Measurements from ENCODE around the gene DYTN. TPM values are rescaled to one million over a fixed set of nuclear protein-coding genes. Genes with fewer than 3 reads are reported as not detected.

Gene DYTN
- polyA plus RNA-seq, 1 of the 3 experiments (the other 2 are of a cell fraction): not detected

DNA sequence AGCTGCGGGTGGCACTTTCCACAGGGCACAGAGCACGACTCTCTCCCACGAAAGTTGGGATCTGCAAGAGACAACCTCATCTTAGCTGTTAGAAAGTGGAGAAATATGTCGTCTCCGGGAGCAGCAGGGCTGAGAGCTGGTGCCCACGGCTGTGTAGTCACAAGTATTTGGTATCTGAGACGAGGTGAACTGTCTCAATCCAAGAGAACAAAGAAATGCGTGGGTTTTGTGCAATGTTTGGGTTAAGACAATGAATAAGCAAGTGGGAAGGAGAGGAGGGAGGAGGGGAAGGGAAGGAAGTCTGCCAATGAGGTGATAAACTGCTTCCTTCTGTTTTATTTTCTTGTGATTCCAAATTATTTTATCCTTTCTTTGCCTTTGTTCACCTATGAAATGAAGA is 18.0 kb downstream of the DYTN start:
- Histone ChIP-seq H3K27ac (ENCODE audit: low read depth in 2 of 2, low read length in 1 of 2) (no peak overlapping the region), H2AFZ (ENCODE audit: low read depth) (no peak overlapping the region), H3K9ac (no peak overlapping the region), H3F3A (replicated peaks; ENCODE audit: insufficient read depth) (no peaks in the 10 kb centered on the region), H3K4me2 (no peak overlapping the region), H3K79me2 (ENCODE audit: insufficient read depth) (no peaks in the 10 kb centered on the region), H3K9me2 (no peaks in the 10 kb centered on the region), H3K4me3 (ENCODE audit: low read depth in 2 of 2, low read length in 1 of 2) (no peak overlapping the region), H3K27me3 (ENCODE audit: insufficient read depth) (no peaks in the 10 kb centered on the region; the same call in 1 of the 2 replicates), H3K36me3 (replicated peaks in 1 of 2; ENCODE audit: control insufficient read depth in 1 of 2, insufficient read depth in 2 of 2, low read length in 1 of 2) (no peaks in the 10 kb centered on the region), H4K20me1 (ENCODE audit: insufficient read depth) (no peaks in the 10 kb centered on the region), H3K4me1 (ENCODE audit: control insufficient read depth in 1 of 2, insufficient read depth in 2 of 2, low read depth in 1 of 2, low read length in 1 of 2) (no peaks in the 10 kb centered on the region), H3K9me3 (no peaks in the 10 kb centered on the region)
- TF ChIP-seq EP300 (IDR thresholded peaks at IDR 0.05; ENCODE audit: borderline replicate concordance in 1 of 2, low read depth in 1 of 2, low read length in 1 of 2): no peak
- TF ChIP-seq POLR2AphosphoS5 (IDR thresholded peaks at IDR 0.05; ENCODE audit: low read depth, low read length): no peak
- TF ChIP-seq RFX5 (IDR thresholded peaks at IDR 0.05; ENCODE audit: low read length): no peak
- no peak for TF ChIP-seq GATA2 (CRISPR knock-in tag; IDR thresholded peaks at IDR 0.05)
- no peak for TF ChIP-seq CHD2 (IDR thresholded peaks at IDR 0.05; ENCODE audit: low read length, partially characterized antibody)
- TF ChIP-seq, protein P1, sequence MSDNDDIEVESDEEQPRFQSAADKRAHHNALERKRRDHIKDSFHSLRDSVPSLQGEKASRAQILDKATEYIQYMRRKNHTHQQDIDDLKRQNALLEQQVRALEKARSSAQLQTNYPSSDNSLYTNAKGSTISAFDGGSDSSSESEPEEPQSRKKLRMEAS (IDR thresholded peaks at IDR 0.05; ENCODE audit: low read depth): no peak
- no peak for TF ChIP-seq RCOR1 (IDR thresholded peaks at IDR 0.05; ENCODE audit: low read length)
- TF ChIP-seq, protein P2, sequence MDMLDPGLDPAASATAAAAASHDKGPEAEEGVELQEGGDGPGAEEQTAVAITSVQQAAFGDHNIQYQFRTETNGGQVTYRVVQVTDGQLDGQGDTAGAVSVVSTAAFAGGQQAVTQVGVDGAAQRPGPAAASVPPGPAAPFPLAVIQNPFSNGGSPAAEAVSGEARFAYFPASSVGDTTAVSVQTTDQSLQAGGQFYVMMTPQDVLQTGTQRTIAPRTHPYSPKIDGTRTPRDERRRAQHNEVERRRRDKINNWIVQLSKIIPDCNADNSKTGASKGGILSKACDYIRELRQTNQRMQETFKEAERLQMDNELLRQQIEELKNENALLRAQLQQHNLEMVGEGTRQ (IDR thresholded peaks at IDR 0.05; ENCODE audit: borderline replicate concordance, low read depth, low read length): no peak
- TF ChIP-seq, protein P3, sequence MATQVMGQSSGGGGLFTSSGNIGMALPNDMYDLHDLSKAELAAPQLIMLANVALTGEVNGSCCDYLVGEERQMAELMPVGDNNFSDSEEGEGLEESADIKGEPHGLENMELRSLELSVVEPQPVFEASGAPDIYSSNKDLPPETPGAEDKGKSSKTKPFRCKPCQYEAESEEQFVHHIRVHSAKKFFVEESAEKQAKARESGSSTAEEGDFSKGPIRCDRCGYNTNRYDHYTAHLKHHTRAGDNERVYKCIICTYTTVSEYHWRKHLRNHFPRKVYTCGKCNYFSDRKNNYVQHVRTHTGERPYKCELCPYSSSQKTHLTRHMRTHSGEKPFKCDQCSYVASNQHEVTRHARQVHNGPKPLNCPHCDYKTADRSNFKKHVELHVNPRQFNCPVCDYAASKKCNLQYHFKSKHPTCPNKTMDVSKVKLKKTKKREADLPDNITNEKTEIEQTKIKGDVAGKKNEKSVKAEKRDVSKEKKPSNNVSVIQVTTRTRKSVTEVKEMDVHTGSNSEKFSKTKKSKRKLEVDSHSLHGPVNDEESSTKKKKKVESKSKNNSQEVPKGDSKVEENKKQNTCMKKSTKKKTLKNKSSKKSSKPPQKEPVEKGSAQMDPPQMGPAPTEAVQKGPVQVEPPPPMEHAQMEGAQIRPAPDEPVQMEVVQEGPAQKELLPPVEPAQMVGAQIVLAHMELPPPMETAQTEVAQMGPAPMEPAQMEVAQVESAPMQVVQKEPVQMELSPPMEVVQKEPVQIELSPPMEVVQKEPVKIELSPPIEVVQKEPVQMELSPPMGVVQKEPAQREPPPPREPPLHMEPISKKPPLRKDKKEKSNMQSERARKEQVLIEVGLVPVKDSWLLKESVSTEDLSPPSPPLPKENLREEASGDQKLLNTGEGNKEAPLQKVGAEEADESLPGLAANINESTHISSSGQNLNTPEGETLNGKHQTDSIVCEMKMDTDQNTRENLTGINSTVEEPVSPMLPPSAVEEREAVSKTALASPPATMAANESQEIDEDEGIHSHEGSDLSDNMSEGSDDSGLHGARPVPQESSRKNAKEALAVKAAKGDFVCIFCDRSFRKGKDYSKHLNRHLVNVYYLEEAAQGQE (IDR thresholded peaks at IDR 0.05; ENCODE audit: low read depth, low read length): no peak
- TF ChIP-seq SIN3A (IDR thresholded peaks at IDR 0.05; ENCODE audit: borderline replicate concordance, low read depth, low read length): no peak
- TF ChIP-seq JUND (IDR thresholded peaks at IDR 0.05): no peak
- no peak for TF ChIP-seq RAD21 (IDR thresholded peaks at IDR 0.05; ENCODE audit: low read length)
- no peak for TF ChIP-seq TEAD4 (IDR thresholded peaks at IDR 0.05; ENCODE audit: borderline replicate concordance, insufficient read depth)
- no peak for TF ChIP-seq GABPA (IDR thresholded peaks at IDR 0.05; ENCODE audit: low read depth)
- TF ChIP-seq NFIC (IDR thresholded peaks at IDR 0.05; ENCODE audit: borderline replicate concordance): no peak
- TF ChIP-seq, protein P4, sequence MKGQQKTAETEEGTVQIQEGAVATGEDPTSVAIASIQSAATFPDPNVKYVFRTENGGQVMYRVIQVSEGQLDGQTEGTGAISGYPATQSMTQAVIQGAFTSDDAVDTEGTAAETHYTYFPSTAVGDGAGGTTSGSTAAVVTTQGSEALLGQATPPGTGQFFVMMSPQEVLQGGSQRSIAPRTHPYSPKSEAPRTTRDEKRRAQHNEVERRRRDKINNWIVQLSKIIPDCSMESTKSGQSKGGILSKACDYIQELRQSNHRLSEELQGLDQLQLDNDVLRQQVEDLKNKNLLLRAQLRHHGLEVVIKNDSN (IDR thresholded peaks at IDR 0.05; ENCODE audit: borderline replicate concordance, low read depth): no peak
- no peak for TF ChIP-seq EZH2phosphoT487 (IDR thresholded peaks at IDR 0.05; ENCODE audit: borderline replicate concordance, low read depth)
- no peak for TF ChIP-seq ELF1 (IDR thresholded peaks at IDR 0.05)
- TF ChIP-seq SMC3 (IDR thresholded peaks at IDR 0.05; ENCODE audit: low read depth, low read length): no peak
- no peak for DNase-seq
- CTCF ChIA-PET: interaction anchor here (1.4 to 1.6 kb wide), 2 partner anchors 81 to 100 kb away, joined by 5 to 6 read pairs; no protein-coding TSS in a partner anchor
- WGBS (ENCODE audit: low lambda C conversion rate): 33% methylated on average over 7 of the region's 8 CpGs
- POLR2A ChIA-PET: no interaction called here
